Measurements from ENCODE around the gene TFEB.
"Not testable (repeated sequence)": the region's sequence is repeated elsewhere in the genome, so short reads cannot be mapped to it uniquely, and the experiment has no call there.

Gene TFEB

DNA sequence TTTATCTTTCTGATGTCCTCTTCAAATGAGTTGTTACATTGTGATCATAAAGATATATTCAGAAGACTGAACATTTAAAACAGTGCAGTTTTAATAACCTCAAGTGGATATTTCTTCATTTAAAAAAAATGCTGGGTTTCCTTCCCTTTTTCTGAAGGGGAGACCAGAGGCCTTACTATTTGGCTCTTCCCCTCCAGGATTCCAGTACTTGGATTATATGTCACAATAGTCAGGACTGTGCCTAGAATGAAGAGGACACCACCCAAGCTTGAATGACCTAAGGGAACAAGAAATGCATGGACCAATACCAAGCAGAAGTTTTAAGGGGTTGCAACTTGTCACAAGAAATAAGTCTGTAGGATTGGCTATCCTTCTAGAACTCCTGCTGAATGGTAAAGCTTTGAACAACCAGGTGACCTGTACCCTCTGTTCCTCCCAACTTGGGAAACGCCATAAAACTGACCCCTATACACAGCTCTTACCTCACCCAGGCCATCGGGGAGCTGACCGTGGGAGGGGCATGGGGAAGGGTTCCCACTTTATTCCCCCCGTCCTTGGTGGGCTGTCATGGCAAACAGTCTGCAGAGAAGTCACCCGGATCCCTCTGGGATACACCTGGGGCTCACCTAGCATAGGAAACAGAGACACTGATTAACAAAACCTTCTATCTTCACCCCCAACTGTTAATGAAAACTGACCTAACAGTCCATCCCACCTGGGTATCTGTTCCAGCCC is 42.3 kb upstream of the TFEB start:
- WGBS, 2 experiments = 90 to 95% methylated on average over 5 of the region's 5 CpGs
- Histone ChIP-seq H3K4me3 (ENCODE audit: insufficient read depth, low read depth, low read length) (no peak overlapping the region), H3K4me1 (ENCODE audit: control insufficient read depth, insufficient read depth, low read length) (peaks cover 11% of the 10 kb centered on the region), H3K27me3 (ENCODE audit: control insufficient read depth, insufficient read depth, low read length, poor library complexity, severe bottlenecking) (peaks cover 14% of the 10 kb centered on the region), H3K36me3 (ENCODE audit: control insufficient read depth, insufficient read depth, low read length) (peaks cover 11% of the 10 kb centered on the region), H3K9me3 (ENCODE audit: control insufficient read depth, low read length) (no peaks in the 10 kb centered on the region), H3K27ac (ENCODE audit: insufficient read depth, low read depth, low read length, poor library complexity, severe bottlenecking) (no peak overlapping the region)

DNA sequence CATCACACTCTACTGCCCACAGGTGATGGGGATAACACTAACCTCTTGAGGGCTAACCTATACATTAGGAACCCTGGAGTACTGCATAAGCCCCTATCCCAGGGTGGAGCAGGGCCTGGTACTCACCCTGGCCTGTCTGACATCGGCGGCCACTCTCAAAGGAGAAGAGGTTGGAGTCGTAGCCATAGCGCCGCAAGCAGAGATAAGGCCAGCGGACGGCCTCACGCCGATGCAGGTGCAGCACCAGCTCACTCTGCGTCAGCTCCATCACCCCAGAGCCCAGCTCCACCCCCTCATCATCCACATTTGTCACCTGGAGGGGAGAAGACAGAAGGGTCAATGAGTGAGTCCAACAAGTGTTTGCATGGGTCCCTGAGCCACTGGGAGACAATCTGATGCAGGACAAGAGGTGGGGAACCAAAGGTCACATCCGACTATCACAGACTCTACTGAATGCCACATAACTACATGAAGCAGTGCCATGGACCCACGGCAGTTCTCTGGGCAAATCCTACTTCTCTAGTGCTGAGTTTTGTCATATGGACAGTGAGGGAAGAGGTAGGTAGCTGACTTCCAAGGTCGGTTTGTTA is 40.0 kb upstream of the TFEB start:
- no peaks in the 10 kb centered on the region for H3K27me3 ChIP-seq (ENCODE audit: control insufficient read depth, insufficient read depth, low read length, poor library complexity, severe bottlenecking)
- H3K4me1 ChIP-seq (ENCODE audit: control insufficient read depth, insufficient read depth, low read length) = peaks cover 5% of the 10 kb centered on the region
- H3K27ac ChIP-seq (ENCODE audit: insufficient read depth, low read depth, low read length, poor library complexity, severe bottlenecking) = no peak overlapping the region
- 94 to 97% methylated on average over 13 of the region's 13 CpGs for WGBS, 2 experiments
- H3K4me3 ChIP-seq (ENCODE audit: insufficient read depth, low read depth, low read length) = no peak overlapping the region
- peaks cover 19% of the 10 kb centered on the region for H3K36me3 ChIP-seq (ENCODE audit: control insufficient read depth, insufficient read depth, low read length)
- H3K9me3 ChIP-seq (ENCODE audit: control insufficient read depth, low read length) = no peaks in the 10 kb centered on the region

DNA sequence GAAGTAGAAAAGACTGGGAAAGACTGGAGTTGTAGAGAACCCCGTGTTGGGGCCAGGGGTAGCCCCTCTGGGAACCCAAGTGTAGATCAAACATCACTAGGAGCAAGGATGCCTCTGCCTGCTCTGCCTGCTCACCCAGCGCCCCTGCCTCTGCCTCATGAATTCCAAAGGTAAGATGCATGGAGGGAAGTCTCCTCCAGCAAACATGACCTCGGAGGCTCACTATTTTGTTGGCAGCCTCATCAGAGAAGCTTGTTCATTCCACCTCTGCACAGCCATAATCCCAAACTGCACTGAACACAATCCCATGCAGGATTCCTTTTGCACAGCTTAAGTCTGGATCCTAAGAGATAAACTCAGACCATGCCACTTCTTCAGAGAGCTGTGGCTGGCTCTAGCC is 39.4 kb upstream of the TFEB start:
- no peak overlapping the region for H3K27ac ChIP-seq (ENCODE audit: insufficient read depth, low read depth, low read length, poor library complexity, severe bottlenecking)
- H3K9me3 ChIP-seq (ENCODE audit: control insufficient read depth, low read length) = no peaks in the 10 kb centered on the region
- H3K36me3 ChIP-seq (ENCODE audit: control insufficient read depth, insufficient read depth, low read length) = peaks cover 19% of the 10 kb centered on the region
- peaks cover 5% of the 10 kb centered on the region for H3K4me1 ChIP-seq (ENCODE audit: control insufficient read depth, insufficient read depth, low read length)
- no peak overlapping the region for H3K4me3 ChIP-seq (ENCODE audit: insufficient read depth, low read depth, low read length)
- 92 to 95% methylated on average over 3 of the region's 3 CpGs for WGBS, 2 experiments
- no peaks in the 10 kb centered on the region for H3K27me3 ChIP-seq (ENCODE audit: control insufficient read depth, insufficient read depth, low read length, poor library complexity, severe bottlenecking)

DNA sequence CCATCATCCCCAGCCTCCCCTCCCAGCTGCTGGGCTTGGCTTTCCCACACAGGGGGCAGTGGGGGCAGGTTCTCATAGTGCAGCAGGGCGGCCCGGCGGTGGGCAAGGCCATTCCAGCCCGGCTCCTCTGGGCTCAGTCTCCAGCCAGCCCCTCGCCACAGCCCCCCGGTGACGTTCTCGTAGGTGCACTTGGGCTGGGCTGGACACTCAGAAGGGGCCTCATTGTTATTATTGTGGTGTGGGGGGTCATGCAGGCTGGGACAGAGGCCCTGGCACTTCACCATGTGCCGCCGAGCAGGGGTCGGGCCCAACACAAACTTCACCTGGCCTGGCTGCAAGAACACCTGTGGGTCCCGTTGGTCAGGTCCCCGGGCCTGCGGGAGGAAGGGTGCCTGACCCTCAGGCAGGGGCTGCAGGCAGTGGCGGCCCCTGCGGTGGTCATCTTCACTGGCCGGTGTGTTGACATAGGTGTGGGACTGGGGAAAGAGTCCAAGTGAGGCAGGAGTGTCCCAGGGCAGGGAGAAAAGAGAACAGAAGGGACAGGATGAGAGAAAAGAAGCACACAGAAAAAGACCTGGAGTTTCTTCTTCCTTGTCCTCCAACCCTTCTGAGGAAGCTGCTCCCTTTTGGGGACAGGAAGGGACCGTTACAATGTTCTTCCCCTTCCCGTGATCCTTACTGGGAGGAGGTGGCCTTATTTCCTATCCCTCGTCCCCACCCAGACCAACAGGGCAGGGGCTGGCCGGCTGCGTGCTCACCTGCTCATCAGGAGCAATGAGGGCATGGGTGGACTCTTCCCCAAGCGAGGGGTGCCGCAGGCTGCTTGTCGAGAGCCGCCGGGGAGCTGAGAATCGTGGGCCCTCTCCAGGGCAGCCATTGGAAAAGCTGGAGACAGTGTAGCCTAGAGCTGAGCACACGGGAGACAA is 35.9 kb upstream of the TFEB start:
- WGBS, 2 experiments = 91 to 95% methylated on average over 29 of the region's 29 CpGs
- peaks cover 19% of the 10 kb centered on the region for H3K36me3 ChIP-seq (ENCODE audit: control insufficient read depth, insufficient read depth, low read length)
- H3K4me1 ChIP-seq (ENCODE audit: control insufficient read depth, insufficient read depth, low read length) = no peaks in the 10 kb centered on the region
- H3K4me3 ChIP-seq (ENCODE audit: insufficient read depth, low read depth, low read length) = no peak overlapping the region
- H3K9me3 ChIP-seq (ENCODE audit: control insufficient read depth, low read length) = no peaks in the 10 kb centered on the region
- H3K27ac ChIP-seq (ENCODE audit: insufficient read depth, low read depth, low read length, poor library complexity, severe bottlenecking) = no peak overlapping the region
- H3K27me3 ChIP-seq (ENCODE audit: control insufficient read depth, insufficient read depth, low read length, poor library complexity, severe bottlenecking) = no peaks in the 10 kb centered on the region

DNA sequence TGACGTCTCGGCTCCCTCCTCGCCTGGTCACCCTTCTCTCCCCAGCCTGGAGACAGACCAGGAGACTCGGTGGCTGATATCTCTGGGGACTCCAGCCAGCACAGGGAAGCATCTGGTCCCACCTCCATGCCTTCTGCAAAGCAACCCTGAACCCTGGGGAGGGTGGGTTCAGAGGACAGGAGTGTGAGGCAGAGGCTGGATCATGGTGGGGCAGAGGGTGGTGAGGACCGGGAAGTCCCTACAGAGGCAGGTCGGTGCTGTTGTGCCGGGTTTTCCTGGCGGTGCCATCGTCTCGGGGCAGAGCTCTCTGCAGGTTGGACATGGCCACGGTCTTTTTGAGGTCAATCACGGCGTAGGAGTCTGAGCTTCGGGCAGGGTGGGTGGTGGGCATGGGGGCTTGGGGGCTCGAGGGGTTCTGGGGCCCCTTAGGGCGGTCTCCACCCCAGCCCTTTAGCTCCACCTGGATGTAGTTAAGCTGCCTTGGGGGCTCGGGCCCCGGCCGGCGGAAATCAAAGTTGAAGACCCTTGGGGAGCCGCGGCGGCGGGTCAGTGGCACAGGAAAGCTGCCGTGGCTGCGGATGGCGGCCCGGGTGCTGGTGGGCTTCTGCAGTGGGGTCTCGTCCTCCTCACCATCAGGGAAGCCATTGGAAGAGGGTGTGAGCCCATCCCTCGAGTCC is 35.1 kb upstream of the TFEB start:
- no peaks in the 10 kb centered on the region for H3K9me3 ChIP-seq (ENCODE audit: control insufficient read depth, low read length)
- WGBS, 2 experiments = 94 to 96% methylated on average over 30 of the region's 30 CpGs
- peaks cover 19% of the 10 kb centered on the region for H3K36me3 ChIP-seq (ENCODE audit: control insufficient read depth, insufficient read depth, low read length)
- H3K27me3 ChIP-seq (ENCODE audit: control insufficient read depth, insufficient read depth, low read length, poor library complexity, severe bottlenecking) = no peaks in the 10 kb centered on the region
- no peak overlapping the region for H3K27ac ChIP-seq (ENCODE audit: insufficient read depth, low read depth, low read length, poor library complexity, severe bottlenecking)
- H3K4me3 ChIP-seq (ENCODE audit: insufficient read depth, low read depth, low read length) = no peak overlapping the region
- H3K4me1 ChIP-seq (ENCODE audit: control insufficient read depth, insufficient read depth, low read length) = no peaks in the 10 kb centered on the region

DNA sequence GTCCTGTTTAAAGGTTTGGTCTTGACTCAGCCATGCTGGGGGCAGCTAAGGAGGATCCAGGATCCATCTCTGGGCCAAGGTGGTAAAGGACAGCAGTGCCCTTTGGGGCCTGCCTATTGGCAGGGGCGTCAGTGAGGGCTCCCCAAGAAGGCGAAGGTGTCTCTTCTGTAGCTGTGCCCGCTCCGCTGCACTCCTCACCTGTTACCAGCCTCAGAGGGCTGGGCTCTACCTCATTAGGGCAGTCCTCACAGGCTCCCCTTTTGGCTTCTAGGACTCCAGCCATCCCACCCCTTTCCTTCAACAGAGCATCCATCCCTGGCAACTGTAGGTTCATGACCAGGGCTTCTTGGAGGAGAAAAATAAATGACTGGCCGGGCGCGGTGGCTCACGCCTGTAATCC is 34.0 kb upstream of the TFEB start:
- Histone ChIP-seq H3K27me3 (ENCODE audit: control insufficient read depth, insufficient read depth, low read length, poor library complexity, severe bottlenecking) (no peaks in the 10 kb centered on the region), H3K27ac (ENCODE audit: insufficient read depth, low read depth, low read length, poor library complexity, severe bottlenecking) (no peak overlapping the region), H3K36me3 (ENCODE audit: control insufficient read depth, insufficient read depth, low read length) (peaks cover 8% of the 10 kb centered on the region), H3K4me3 (ENCODE audit: insufficient read depth, low read depth, low read length) (no peak overlapping the region), H3K9me3 (ENCODE audit: control insufficient read depth, low read length) (no peaks in the 10 kb centered on the region), H3K4me1 (ENCODE audit: control insufficient read depth, insufficient read depth, low read length) (no peaks in the 10 kb centered on the region)
- 90 to 95% methylated on average over 8 of the region's 8 CpGs for WGBS, 2 experiments

DNA sequence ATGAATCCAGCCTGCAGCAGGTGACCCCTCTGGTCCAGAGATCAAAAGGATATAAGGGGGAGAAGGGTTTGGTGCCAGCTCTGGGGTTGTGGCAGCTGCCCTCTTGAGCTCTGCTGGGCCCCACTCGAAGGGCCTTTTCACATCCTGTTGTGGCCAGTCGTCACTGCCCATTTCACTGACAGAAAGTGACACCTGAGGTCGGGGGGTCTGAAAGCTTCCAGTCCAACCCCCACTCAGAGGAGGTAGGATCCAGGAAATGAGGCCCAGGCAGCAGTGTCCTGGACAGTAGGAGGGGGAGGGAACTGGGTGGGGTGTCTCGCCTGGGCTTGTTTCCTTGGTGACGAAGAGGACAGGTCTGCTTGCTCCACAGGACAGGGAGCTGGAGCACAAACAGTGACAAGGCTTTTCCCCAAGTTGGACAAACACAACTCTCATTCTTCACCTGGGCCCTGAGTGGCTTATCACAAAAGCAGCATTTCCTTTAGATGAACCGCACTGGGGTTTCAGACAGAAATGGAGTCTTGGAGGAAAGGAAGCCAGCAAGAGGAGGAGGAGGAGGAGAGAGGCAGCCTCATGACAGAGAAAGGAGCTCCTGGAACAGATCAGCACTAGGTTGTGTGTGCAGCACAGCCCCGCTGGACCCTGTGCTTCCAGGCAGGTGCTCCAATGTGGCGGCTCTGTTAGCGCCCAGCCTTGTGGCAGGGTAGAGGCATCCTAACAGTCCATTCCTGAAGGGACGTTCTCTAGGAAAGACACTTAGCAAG is 33.3 kb upstream of the TFEB start:
- no peak overlapping the region for H3K27ac ChIP-seq (ENCODE audit: insufficient read depth, low read depth, low read length, poor library complexity, severe bottlenecking)
- 87 to 89% methylated on average over 10 of the region's 10 CpGs for WGBS, 2 experiments
- peaks cover 8% of the 10 kb centered on the region for H3K36me3 ChIP-seq (ENCODE audit: control insufficient read depth, insufficient read depth, low read length)
- H3K27me3 ChIP-seq (ENCODE audit: control insufficient read depth, insufficient read depth, low read length, poor library complexity, severe bottlenecking) = no peaks in the 10 kb centered on the region
- no peak overlapping the region for H3K4me3 ChIP-seq (ENCODE audit: insufficient read depth, low read depth, low read length)
- no peaks in the 10 kb centered on the region for H3K9me3 ChIP-seq (ENCODE audit: control insufficient read depth, low read length)
- no peaks in the 10 kb centered on the region for H3K4me1 ChIP-seq (ENCODE audit: control insufficient read depth, insufficient read depth, low read length)

DNA sequence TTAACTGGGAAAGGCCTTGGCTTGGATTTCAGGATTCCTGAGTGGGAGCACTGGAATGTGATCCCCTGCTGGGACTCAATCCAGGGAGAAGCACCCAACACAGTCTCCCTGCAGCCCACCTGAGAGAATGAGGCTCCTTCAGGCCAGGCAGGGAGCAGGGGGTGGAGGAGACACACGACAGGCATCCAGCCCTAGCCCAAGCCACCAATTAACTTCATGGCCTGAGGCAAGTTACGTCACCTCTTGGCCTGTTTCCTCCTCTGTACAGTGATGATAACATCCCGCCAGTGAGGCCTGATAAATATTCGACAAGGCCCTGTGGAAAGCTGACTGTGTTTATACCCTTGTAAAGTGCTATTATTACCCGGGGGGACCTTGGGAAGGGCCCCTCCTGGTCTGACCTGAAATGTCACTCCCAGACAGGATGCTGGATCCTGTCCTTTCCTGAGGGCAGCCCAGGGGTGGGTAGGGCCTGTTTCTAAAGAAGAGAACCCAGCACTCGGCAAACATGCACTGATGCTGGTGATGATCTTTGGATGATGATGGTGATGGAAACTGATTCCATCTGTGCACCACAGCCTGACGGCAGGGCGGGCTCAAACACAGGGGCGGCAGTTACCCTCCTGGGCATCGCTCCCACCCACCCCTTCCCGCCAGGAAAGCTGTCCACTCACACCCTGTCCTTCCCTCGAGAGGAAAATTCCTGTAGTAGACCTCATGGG is 31.9 kb upstream of the TFEB start:
- no peak overlapping the region for H3K4me3 ChIP-seq (ENCODE audit: insufficient read depth, low read depth, low read length)
- H3K36me3 ChIP-seq (ENCODE audit: control insufficient read depth, insufficient read depth, low read length) = peaks cover 3% of the 10 kb centered on the region
- H3K4me1 ChIP-seq (ENCODE audit: control insufficient read depth, insufficient read depth, low read length) = no peaks in the 10 kb centered on the region
- no peaks in the 10 kb centered on the region for H3K27me3 ChIP-seq (ENCODE audit: control insufficient read depth, insufficient read depth, low read length, poor library complexity, severe bottlenecking)
- no peaks in the 10 kb centered on the region for H3K9me3 ChIP-seq (ENCODE audit: control insufficient read depth, low read length)
- WGBS, 2 experiments = 86% methylated on average over 12 of the region's 12 CpGs
- no peak overlapping the region for H3K27ac ChIP-seq (ENCODE audit: insufficient read depth, low read depth, low read length, poor library complexity, severe bottlenecking)

DNA sequence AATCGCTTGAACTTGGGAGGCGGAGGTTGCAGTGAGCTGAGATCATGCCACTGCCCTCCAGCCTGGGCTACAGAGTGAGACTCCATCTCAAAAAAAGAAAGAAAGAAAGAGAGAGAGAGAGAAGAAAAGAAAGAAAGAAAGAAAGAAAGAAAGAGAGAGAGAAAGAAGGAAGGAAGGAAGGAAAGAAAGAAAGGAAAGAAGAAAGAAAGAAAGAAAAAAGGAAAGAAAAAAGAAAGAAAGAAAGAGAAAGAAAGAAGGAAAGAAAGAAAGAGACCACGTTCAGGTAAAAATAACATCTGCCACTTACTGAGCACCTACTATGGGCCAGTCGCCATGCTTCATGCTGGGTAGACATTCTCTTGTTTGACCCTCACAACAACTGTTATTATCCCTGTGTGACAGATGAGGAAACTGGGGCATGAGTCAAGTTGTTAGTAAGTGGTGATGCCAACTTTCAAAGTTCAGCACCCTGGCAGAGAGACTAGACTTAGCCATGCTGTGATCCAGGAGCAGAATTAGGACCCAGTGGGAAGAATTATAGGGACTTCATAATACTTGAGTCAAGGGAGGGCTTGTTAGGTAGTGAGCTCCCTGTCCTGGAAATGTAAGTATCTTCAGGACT is 30.7 kb upstream of the TFEB start:
- not testable (repeated sequence) for H3K27me3 ChIP-seq (ENCODE audit: control insufficient read depth, insufficient read depth, low read length, poor library complexity, severe bottlenecking); H3K4me1 ChIP-seq (ENCODE audit: control insufficient read depth, insufficient read depth, low read length); H3K36me3 ChIP-seq (ENCODE audit: control insufficient read depth, insufficient read depth, low read length); H3K4me3 ChIP-seq (ENCODE audit: insufficient read depth, low read depth, low read length); H3K27ac ChIP-seq (ENCODE audit: insufficient read depth, low read depth, low read length, poor library complexity, severe bottlenecking); H3K9me3 ChIP-seq (ENCODE audit: control insufficient read depth, low read length)
- 93 to 94% methylated on average over 4 of the region's 4 CpGs for WGBS, 2 experiments
